ENCODE measurements around the gene DNTT. TPM values are rescaled to one million over a fixed set of nuclear protein-coding genes. Genes with fewer than 3 reads are reported as not detected.

Gene DNTT
- total and polyA plus RNA-seq, 9 of the 15 experiments (the other 6 are each of a cell fraction or from before 2014, with no cell fraction given): not detected

DNA sequence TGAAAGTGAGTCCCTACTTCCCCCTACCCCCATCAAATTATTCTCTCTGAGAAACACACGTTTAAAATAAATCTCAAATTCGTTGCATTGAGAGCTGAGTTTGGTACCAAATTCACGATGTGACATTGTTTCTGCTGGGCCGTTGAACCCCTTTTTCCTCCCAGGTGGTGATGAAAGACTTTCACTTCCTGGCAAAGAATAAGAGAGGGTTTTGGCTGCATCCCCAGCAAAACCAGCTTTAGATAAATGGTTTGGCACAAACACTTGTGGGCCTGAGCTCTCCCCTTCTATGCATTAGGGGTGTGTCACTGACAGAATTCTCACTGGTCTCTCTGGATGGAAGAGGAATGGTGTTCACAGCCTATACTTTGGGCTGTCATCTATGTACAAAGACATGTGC, 8.8 kb upstream of the DNTT start:
- 2% methylated on average over 4 of the region's 4 CpGs for WGBS (ENCODE audit: insufficient coverage, low coverage, missing lambda C conversion rate)
- H3K27me3 ChIP-seq (ENCODE audit: control insufficient read depth in 2 of 2, insufficient read depth in 2 of 2, low read length in 2 of 2): peaks cover 0 to 12% of the 10 kb centered on the region in 2 experiments; a peak in 3 of 5 replicates
- CTCF ChIA-PET (ENCODE audit: low intra/inter-chr PET ratio): no interaction called here
- TF ChIP-seq, protein P1, sequence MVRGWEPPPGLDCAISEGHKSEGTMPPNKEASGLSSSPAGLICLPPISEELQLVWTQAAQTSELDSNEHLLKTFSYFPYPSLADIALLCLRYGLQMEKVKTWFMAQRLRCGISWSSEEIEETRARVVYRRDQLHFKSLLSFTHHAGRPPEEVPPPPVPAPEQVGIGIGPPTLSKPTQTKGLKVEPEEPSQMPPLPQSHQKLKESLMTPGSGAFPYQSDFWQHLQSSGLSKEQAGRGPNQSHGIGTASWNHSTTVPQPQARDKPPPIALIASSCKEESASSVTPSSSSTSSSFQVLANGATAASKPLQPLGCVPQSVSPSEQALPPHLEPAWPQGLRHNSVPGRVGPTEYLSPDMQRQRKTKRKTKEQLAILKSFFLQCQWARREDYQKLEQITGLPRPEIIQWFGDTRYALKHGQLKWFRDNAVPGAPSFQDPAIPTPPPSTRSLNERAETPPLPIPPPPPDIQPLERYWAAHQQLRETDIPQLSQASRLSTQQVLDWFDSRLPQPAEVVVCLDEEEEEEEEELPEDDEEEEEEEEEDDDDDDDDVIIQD (CRISPR knock-in tag; IDR thresholded peaks at IDR 0.05): no peak
- TF ChIP-seq ARNT (IDR thresholded peaks at IDR 0.05) (no peak), LARP7 (IDR thresholded peaks at IDR 0.05) (no peak), ZFX (CRISPR knock-in tag; IDR thresholded peaks at IDR 0.05) (no peak), IRF2 (CRISPR knock-in tag; IDR thresholded peaks at IDR 0.05) (no peak)
- no peak overlapping the region for H3K27ac ChIP-seq (ENCODE audit: extremely low read depth, low read depth, low read length)
- no peaks in the 10 kb centered on the region for H3K79me2 ChIP-seq (ENCODE audit: control insufficient read depth, insufficient read depth, low read length)
- intact Hi-C loops (cut with micrococcal nuclease) (no loop called here), in situ Hi-C loops (cut with MboI) (loop anchor here (10.0 kb wide), 1 partner anchor 281 kb away; no protein-coding TSS in a partner anchor)
- H3K36me3 ChIP-seq (ENCODE audit: control insufficient read depth, insufficient read depth, low read length): no peaks in the 10 kb centered on the region
- H4K20me1 ChIP-seq (replicated peaks; ENCODE audit: control insufficient read depth, insufficient read depth, low read length): no peaks in the 10 kb centered on the region; the same call in 1 of the 2 replicates
- FAIRE-seq (no peak), ATAC-seq (no peak), DNase-seq (ENCODE audit: extremely low read depth in 1 of 4, low spot score in 3 of 4) (no peak)
- no peaks in the 10 kb centered on the region for H3K9me1 ChIP-seq (ENCODE audit: control insufficient read depth, insufficient read depth, low read length)
- H3K4me3 ChIP-seq: no peak overlapping the region
- no peaks in the 10 kb centered on the region for H3K4me1 ChIP-seq (replicated peaks in 1 of 2; ENCODE audit: control insufficient read depth in 2 of 2, insufficient read depth in 2 of 2, low read length in 2 of 2)
- BruUV-seq (replicated peaks): no TSS peak
- H2AFZ ChIP-seq (ENCODE audit: low read depth, low read length): no peak overlapping the region
- H3K4me2 ChIP-seq (ENCODE audit: insufficient read depth, low read length): no peak overlapping the region
- POLR2A ChIA-PET: interaction anchor here (1.2 kb wide), 1 partner anchor 9 kb away, joined by 3 read pairs; no protein-coding TSS in a partner anchor
- no peaks in the 10 kb centered on the region for H3K9me3 ChIP-seq (replicated peaks; ENCODE audit: control insufficient read depth, insufficient read depth, low read depth, low read length)
- H3K9ac ChIP-seq (ENCODE audit: insufficient read depth in 1 of 2, low read depth in 2 of 2, low read length in 2 of 2): no peak overlapping the region

Measured in K562 (cell line).